Adrenal gland (tissue), 12 donors: ENCODE results near the gene RTL10. TPM values are rescaled to one million over a fixed set of nuclear protein-coding genes. Genes with fewer than 3 reads are reported as not detected.

ENCODE experiments used
- DNase-seq, 7 donors: peaks; one replicate each; pipeline ENCODE4 v3.0.0-alpha.2; 2019 to 2020
- H3K27ac ChIP-seq, 5 donors: fragments of 200-600 bp; sonication (generic) in 4 of 5; 1 replicate in 3 of 5; 2 replicates in 2 of 5; pipeline versions ENCODE4 v1.5.1 to v1.8.0; 2016 to 2020; ENCODE audit warnings: mild to moderate bottlenecking in 1 of 5
- H3K27me3 ChIP-seq: fragments of 200-600 bp; 2 replicates; pipeline ENCODE4 v1.8.0; 2021
- H3K36me3 ChIP-seq, 2 donors: fragments of 200-600 bp; replicated peaks in 1 of 2; 1 replicate in 1 of 2; 2 replicates in 1 of 2; pipeline versions ENCODE4 v1.5.1 to v1.8.0; 2018 to 2022
- H3K4me1 ChIP-seq, 2 donors: fragments of 200-600 bp; replicated peaks in 1 of 2; 1 replicate in 1 of 2; 2 replicates in 1 of 2; pipeline versions ENCODE4 v1.5.1 to v1.8.0; 2018 to 2021
- H3K4me3 ChIP-seq, 4 donors: fragments of 200-600 bp; sonication (generic) in 3 of 4; one replicate each; pipeline ENCODE4 v1.5.1; 2016 to 2018
- H3K9me3 ChIP-seq, 3 donors: fragments of 200-600 bp; sonication (generic) in 1 of 3; replicated peaks in 1 of 3; 1 replicate in 2 of 3; 2 replicates in 1 of 3; pipeline versions ENCODE4 v1.5.1 to v1.8.0; 2016 to 2021
- POLR2A ChIP-seq, 2 donors: fragments of 450-650 bp; IDR thresholded peaks; one replicate each; pipeline ENCODE4 v1.6.1; 2017; ENCODE audit warnings: antibody characterized with exemption in 2 of 2, mild to moderate bottlenecking in 2 of 2, moderate library complexity in 1 of 2
- WGBS, 4 donors: extraction: QIAGEN DNeasy Blood & Tissue Kit in 2 of 4; methylation state at CpG; one replicate each; pipeline versions ENCODE4 v1.1.5 to v1.1.7; 2013 to 2017; 5-methylcytosine and 5-hydroxymethylcytosine counted together
- intact Hi-C, 2 donors: fragments of 100-400 bp; cut with DNase I; formaldehyde crosslinking; loops; one replicate each; pipeline versions ENCODE4 v1.14.1 to v1.15.0; 2022 to 2023
- polyA plus RNA-seq, 3 donors: library from polyadenylated mRNA; stranded (reverse); fragments of 200-250 nt in 2 of 3; fragments of 350-450 nt in 1 of 3; fragmentation: Illumina TruSeq in 1 of 3; extraction: RNeasy Lipid Tissue Mini Kit (QIAGEN cat#74804) in 1 of 3; gene quantifications; one replicate each; pipeline ENCODE4 v1.2.3, GENCODE V29; 2013 to 2014
- total RNA-seq, 9 donors: library from RNA; depleted of rRNA in 4 of 9; stranded (reverse); fragments of >200 nt in 4 of 9; fragments of 120-200 nt in 1 of 9; fragmentation: NEBNext Ultra II Directional in 1 of 9; extraction: Animal tissue kit (Norgen Biotek cat#: 25700) in 1 of 9; gene quantifications; one replicate each; pipeline versions ENCODE4 v1.1.0 to v1.2.4, GENCODE V29; 2013 to 2023
- TF ChIP-seq, protein P1 (sequence below), 6 experiments: fragments of 450-650 bp in 4 of 6; fragments of 200-600 bp in 2 of 6; sonication (generic) in 1 of 6; IDR thresholded peaks; 1 replicate in 5 of 6; 2 replicates in 1 of 6; pipeline versions ENCODE4 v1.5.1 to v1.8.0; 2016 to 2021; ENCODE audit warnings: antibody characterized with exemption in 6 of 6, mild to moderate bottlenecking in 2 of 6, moderate library complexity in 1 of 6
- donor health status: healthy with polysubstance abuse.
- donor health status: Bipolar disorder and iron deficiency.
- donor health status: DM: yes; HTN: yes; CAD: no.
- donor health status: DM: no; HTN: no; CAD: no.
- donor health status: DM: no; HTN: no; CAD: no.
- donor health status: DM: yes; HTN: yes; CAD: no.

Gene RTL10
- total and polyA plus RNA-seq, 12 donors, result 5.5 to 17.5 (median 11.7) TPM

- Histone ChIP-seq H3K27ac (peak overlapping the region in 1 of 5 donors; percentile 22), H3K4me3 (no peak overlapping the region), H3K27me3 (no peaks in the 10 kb centered on the region), H3K4me1 (no peaks in the 10 kb centered on the region), H3K36me3 (no peaks in the 10 kb centered on the region), H3K9me3 (no peaks in the 10 kb centered on the region)
- 66 to 76% (median 70%) methylated on average over 23 to 27 of the region's 27 CpGs for WGBS, 4 donors
- intact Hi-C loops, result no loop called here
- peak in 4 of 7 donors; percentile 22 to 66 (median 39) for DNase-seq
- TF ChIP-seq, protein P1, sequence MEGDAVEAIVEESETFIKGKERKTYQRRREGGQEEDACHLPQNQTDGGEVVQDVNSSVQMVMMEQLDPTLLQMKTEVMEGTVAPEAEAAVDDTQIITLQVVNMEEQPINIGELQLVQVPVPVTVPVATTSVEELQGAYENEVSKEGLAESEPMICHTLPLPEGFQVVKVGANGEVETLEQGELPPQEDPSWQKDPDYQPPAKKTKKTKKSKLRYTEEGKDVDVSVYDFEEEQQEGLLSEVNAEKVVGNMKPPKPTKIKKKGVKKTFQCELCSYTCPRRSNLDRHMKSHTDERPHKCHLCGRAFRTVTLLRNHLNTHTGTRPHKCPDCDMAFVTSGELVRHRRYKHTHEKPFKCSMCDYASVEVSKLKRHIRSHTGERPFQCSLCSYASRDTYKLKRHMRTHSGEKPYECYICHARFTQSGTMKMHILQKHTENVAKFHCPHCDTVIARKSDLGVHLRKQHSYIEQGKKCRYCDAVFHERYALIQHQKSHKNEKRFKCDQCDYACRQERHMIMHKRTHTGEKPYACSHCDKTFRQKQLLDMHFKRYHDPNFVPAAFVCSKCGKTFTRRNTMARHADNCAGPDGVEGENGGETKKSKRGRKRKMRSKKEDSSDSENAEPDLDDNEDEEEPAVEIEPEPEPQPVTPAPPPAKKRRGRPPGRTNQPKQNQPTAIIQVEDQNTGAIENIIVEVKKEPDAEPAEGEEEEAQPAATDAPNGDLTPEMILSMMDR (IDR thresholded peaks at IDR 0.05), result no peak
- no peak for TF ChIP-seq POLR2A (IDR thresholded peaks at IDR 0.05)
Observed at GRCh38 chr22:19880786-19881569, 26.3 kb upstream of the RTL10 start.

GRCh38 chr22:19879992-19880785 is 25.5 kb upstream of the RTL10 start:
- TF ChIP-seq POLR2A (IDR thresholded peaks at IDR 0.05), result no peak
- TF ChIP-seq, protein P1 (IDR thresholded peaks at IDR 0.05), result no peak
- 88 to 93% (median 90%) methylated on average over 20 to 34 of the region's 34 CpGs for WGBS, 4 donors
- no peaks in the 10 kb centered on the region for H3K27me3 ChIP-seq
- intact Hi-C loops, result no loop called here
- H3K36me3 ChIP-seq, result no peaks in the 10 kb centered on the region
- no peaks in the 10 kb centered on the region for H3K4me1 ChIP-seq
- no peak overlapping the region for H3K27ac ChIP-seq
- H3K9me3 ChIP-seq, result no peaks in the 10 kb centered on the region
- H3K4me3 ChIP-seq, result no peak overlapping the region
- DNase-seq, result peak in 2 of 7 donors; percentile 1 to 12

- no peak overlapping the region for H3K27ac ChIP-seq
Observed at GRCh38 chr22:19879643-19879991, 24.9 kb upstream of the RTL10 start.

DNA sequence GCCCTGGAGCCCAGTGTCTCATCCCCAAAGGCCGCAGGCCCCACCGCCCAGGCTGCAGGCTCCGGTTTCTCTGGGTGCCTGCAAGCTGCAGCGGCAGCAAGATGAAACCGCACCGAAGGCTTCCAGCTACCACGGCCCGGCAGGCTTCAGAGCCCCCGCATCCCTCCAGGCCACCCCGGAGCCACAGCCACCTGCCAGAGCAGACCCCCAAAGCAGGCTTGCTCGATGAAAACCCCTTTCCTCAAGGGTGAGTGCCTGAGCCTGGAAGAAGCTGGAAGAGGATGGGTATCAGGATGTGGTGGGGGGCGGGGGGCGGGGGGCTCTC is 24.5 kb upstream of the RTL10 start:
- Histone ChIP-seq H3K9me3 (no peaks in the 10 kb centered on the region), H3K27ac (no peak overlapping the region)
- 79 to 87% (median 83%) methylated on average over 3 to 13 of the region's 13 CpGs for WGBS, 4 donors

More at GRCh38 chr22:19879643-19879991, 24.9 kb upstream of the RTL10 start:
- Histone ChIP-seq H3K36me3 (no peaks in the 10 kb centered on the region), H3K27me3 (no peaks in the 10 kb centered on the region), H3K4me3 (no peak overlapping the region), H3K9me3 (no peaks in the 10 kb centered on the region), H3K4me1 (no peaks in the 10 kb centered on the region)
- 54 to 63% (median 58%) methylated on average over 3 to 4 of the region's 4 CpGs; no CpG with 5 or more reads in 1 of the 4 donors for WGBS, 4 donors
- TF ChIP-seq, protein P1 (IDR thresholded peaks at IDR 0.05), result no peak
- no peak for TF ChIP-seq POLR2A (IDR thresholded peaks at IDR 0.05)
- peak in 2 of 7 donors; percentile 5 to 9 for DNase-seq
- intact Hi-C loops, result no loop called here

More for the DNA sequence above, 24.5 kb upstream of the RTL10 start:
- Histone ChIP-seq H3K4me3 (no peak overlapping the region), H3K4me1 (no peaks in the 10 kb centered on the region), H3K36me3 (no peaks in the 10 kb centered on the region), H3K27me3 (no peaks in the 10 kb centered on the region)
- intact Hi-C loops, result no loop called here
- TF ChIP-seq, protein P1 (IDR thresholded peaks at IDR 0.05), result no peak
- peak in 4 of 7 donors; percentile 3 to 13 (median 8) for DNase-seq
